Left lung (tissue), 10 donors: ENCODE results near the gene RASA4B. TPM values are rescaled to one million over a fixed set of nuclear protein-coding genes. Genes with fewer than 3 reads are reported as not detected.

ENCODE experiments used
- ATAC-seq: fragments of 200-7000 bp; cut with Tn5 transposase; one replicate; pipeline ENCODE4 v1.9.1; 2020; ENCODE audit warnings: moderate library complexity
- DNase-seq, 4 donors: peaks; one replicate each; pipeline ENCODE4 v3.0.0-alpha.2; 2013 to 2020
- H3K27ac ChIP-seq, 2 donors: fragments of 200-600 bp; sonication (generic) in 1 of 2; one replicate each; pipeline versions ENCODE4 v1.5.0 to v1.8.0; 2020 to 2021
- H3K27me3 ChIP-seq, 2 donors: fragments of 200-600 bp; sonication (generic) in 1 of 2; one replicate each; pipeline versions ENCODE4 v1.5.0 to v1.8.0; 2020 to 2021
- H3K36me3 ChIP-seq, 2 donors: fragments of 200-600 bp; sonication (generic) in 1 of 2; one replicate each; pipeline versions ENCODE4 v1.5.0 to v1.8.0; 2020 to 2021
- H3K4me1 ChIP-seq, 2 donors: fragments of 200-600 bp; one replicate each; pipeline ENCODE4 v1.8.0; 2021
- H3K4me3 ChIP-seq, 2 donors: fragments of 200-600 bp; sonication (generic) in 1 of 2; one replicate each; pipeline versions ENCODE4 v1.5.0 to v1.8.0; 2020 to 2021; ENCODE audit warnings: mild to moderate bottlenecking in 1 of 2
- H3K9me3 ChIP-seq, 2 donors: fragments of 200-600 bp; sonication (generic) in 1 of 2; one replicate each; pipeline versions ENCODE4 v1.5.0 to v1.8.0; 2020 to 2021
- intact Hi-C, 2 donors: fragments of 100-400 bp; cut with DNase I; formaldehyde crosslinking; loops; one replicate each; pipeline versions ENCODE4 v1.11.2 to v1.14.2; 2022
- polyA plus RNA-seq, 6 donors: library from polyadenylated mRNA; unstranded; fragments of 120-200 nt; gene quantifications; one replicate each; pipeline ENCODE4 v1.2.1, GENCODE V29; 2013; ENCODE audit not compliant: insufficient read length in 6 of 6
- total RNA-seq, 2 donors: library from RNA; stranded (reverse); fragmentation: NEBNext Ultra II Directional; extraction: Animal tissue kit (Norgen Biotek cat#: 25700); gene quantifications; one replicate each; pipeline ENCODE4 v1.2.1, GENCODE V29; 2021
- TF ChIP-seq, protein P1 (sequence below), 2 donors: fragments of 200-600 bp; sonication (generic) in 1 of 2; IDR thresholded peaks; one replicate each; pipeline versions ENCODE4 v1.5.0 to v1.8.0; 2021; ENCODE audit warnings: antibody characterized with exemption in 2 of 2
- donor health status: DM: no; HTN: yes; CAD: no.
- donor health status: DM: no; HTN: no; CAD: no.

RASA4B gene
- total and polyA plus RNA-seq, 8 donors: 3.0 to 18.5 (median 6.1) TPM

DNA sequence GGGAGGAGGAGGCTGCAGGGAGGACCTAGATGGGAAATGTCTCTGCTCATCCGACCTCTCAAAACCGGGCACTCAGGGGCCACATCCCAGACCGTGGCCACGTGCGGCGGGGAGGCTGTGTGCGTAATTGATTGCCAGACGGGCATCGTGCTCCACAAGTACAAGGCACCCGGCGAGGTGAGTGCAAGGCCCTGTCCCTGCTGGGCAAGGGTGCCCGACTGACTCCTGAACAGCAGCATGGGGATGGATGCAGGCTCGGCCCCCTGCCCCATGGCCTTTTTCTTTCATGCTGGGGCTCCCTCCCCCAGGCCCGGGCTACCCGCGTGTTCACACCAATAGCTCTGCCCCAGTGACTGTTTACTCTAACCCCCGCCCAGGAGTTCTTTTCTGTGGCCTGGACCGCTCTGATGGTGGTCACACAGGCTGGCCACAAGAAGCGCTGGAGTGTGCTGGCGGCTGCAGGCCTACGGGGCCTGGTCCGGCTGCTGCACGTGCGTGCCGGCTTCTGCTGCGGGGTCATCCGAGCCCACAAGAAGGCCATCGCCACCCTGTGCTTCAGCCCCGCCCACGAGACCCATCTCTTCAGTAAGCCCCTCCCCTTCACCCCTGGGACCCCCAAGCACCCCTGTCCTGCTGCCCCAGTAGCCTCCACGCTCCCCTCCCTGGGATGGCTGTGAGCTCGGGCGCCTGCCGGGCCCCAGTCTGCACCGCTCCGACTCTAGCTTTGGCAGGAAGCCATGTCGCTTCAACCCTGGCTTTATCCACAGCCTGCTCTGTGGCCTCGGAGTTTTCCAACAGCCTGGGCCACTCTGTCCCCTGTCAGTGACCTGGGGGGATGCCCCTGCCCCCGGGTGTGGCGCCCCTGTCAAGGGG is 48.9 kb downstream of the RASA4B start:
- no peak for ATAC-seq
- TF ChIP-seq, protein P1, sequence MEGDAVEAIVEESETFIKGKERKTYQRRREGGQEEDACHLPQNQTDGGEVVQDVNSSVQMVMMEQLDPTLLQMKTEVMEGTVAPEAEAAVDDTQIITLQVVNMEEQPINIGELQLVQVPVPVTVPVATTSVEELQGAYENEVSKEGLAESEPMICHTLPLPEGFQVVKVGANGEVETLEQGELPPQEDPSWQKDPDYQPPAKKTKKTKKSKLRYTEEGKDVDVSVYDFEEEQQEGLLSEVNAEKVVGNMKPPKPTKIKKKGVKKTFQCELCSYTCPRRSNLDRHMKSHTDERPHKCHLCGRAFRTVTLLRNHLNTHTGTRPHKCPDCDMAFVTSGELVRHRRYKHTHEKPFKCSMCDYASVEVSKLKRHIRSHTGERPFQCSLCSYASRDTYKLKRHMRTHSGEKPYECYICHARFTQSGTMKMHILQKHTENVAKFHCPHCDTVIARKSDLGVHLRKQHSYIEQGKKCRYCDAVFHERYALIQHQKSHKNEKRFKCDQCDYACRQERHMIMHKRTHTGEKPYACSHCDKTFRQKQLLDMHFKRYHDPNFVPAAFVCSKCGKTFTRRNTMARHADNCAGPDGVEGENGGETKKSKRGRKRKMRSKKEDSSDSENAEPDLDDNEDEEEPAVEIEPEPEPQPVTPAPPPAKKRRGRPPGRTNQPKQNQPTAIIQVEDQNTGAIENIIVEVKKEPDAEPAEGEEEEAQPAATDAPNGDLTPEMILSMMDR (IDR thresholded peaks at IDR 0.05): no peak
- Histone ChIP-seq H3K27me3 (no peaks in the 10 kb centered on the region), H3K4me3 (no peak overlapping the region), H3K4me1 (peaks cover 11 to 23% of the 10 kb centered on the region in 2 donors), H3K9me3 (no peaks in the 10 kb centered on the region), H3K27ac (no peak overlapping the region), H3K36me3 (peaks cover 0 to 61% of the 10 kb centered on the region in 2 donors)
- intact Hi-C loops: no loop called here
- DNase-seq: peak in 1 of 4 donors; percentile 77

DNA sequence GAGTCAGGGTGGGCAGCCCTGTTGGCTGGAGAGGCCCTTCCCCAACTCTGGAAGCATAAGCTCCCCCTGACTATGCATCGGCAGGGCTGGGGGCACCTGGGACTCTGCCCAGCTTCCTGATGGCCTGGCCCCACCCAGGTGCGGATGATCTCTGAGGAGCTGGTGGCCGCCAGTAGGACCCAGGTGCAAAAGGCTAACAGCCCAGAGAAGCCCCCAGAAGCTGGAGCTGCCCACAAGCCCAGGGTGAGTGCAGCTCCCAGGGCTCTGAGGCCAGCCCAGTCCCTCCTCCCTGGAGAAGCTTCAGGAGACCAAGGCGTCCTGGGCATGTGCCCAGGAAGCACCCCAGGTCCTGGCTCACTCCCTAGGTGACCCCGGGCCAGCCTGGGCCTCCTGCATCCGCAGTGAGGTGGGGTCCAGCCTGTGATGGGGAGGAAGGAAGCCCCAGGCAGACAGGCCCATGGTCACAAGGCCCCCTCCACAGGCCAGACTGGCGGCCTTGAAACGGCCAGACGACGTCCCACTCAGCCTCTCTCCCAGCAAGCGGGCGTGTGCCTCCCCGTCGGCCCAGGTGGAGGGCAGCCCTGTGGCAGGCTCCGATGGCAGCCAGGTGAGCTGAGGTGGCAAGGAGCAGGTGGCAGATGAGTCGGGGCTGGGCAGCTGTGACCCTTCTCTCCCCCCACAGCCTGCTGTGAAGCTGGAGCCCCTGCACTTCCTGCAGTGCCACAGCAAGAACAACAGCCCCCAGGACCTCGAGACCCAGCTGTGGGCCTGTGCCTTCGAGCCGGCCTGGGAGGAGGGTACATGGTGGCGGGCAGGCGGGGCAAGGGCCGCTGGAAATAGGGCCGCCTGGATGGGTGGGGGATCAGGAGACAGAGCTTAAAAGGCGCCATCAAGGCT is 49.7 kb downstream of the RASA4B start:
- TF ChIP-seq, protein P1 (IDR thresholded peaks at IDR 0.05): no peak
- Histone ChIP-seq H3K4me1 (peaks cover 12 to 28% of the 10 kb centered on the region in 2 donors), H3K9me3 (no peaks in the 10 kb centered on the region), H3K4me3 (no peak overlapping the region), H3K36me3 (peaks cover 0 to 52% of the 10 kb centered on the region in 2 donors), H3K27me3 (no peaks in the 10 kb centered on the region), H3K27ac (no peak overlapping the region)
- intact Hi-C loops: no loop called here
- ATAC-seq: no peak
- DNase-seq: peak in 1 of 4 donors; percentile 78

DNA sequence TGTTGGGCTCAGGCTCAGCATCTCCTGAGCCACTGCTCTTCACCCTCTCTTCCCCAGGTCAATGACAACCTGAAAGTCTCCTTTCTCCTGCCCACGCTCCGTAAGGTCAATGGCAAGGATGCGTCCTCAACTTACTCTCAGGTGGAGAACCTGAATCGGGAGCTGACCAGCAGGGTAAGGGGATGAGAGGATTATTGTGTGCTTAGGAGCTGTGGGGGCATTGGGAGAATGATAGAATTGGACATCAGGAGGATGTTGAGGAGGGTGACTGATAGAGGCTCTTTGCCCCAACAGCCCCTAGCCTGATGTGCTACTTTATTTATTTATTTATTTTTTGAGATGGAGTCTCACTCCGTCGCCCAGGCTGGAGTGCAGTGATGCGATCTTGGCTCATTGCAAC is 51.5 kb downstream of the RASA4B start:
- peak overlapping the region in 1 of 2 donors; percentile 76 for H3K4me3 ChIP-seq
- DNase-seq (no peak), ATAC-seq (no peak)
- H3K27me3 ChIP-seq: no peaks in the 10 kb centered on the region
- peaks cover 0 to 35% of the 10 kb centered on the region in 2 donors for H3K36me3 ChIP-seq
- intact Hi-C loops: no loop called here
- peaks cover 12 to 28% of the 10 kb centered on the region in 2 donors for H3K4me1 ChIP-seq
- no peaks in the 10 kb centered on the region for H3K9me3 ChIP-seq
- TF ChIP-seq, protein P1 (IDR thresholded peaks at IDR 0.05): no peak
- H3K27ac ChIP-seq: no peak overlapping the region

DNA sequence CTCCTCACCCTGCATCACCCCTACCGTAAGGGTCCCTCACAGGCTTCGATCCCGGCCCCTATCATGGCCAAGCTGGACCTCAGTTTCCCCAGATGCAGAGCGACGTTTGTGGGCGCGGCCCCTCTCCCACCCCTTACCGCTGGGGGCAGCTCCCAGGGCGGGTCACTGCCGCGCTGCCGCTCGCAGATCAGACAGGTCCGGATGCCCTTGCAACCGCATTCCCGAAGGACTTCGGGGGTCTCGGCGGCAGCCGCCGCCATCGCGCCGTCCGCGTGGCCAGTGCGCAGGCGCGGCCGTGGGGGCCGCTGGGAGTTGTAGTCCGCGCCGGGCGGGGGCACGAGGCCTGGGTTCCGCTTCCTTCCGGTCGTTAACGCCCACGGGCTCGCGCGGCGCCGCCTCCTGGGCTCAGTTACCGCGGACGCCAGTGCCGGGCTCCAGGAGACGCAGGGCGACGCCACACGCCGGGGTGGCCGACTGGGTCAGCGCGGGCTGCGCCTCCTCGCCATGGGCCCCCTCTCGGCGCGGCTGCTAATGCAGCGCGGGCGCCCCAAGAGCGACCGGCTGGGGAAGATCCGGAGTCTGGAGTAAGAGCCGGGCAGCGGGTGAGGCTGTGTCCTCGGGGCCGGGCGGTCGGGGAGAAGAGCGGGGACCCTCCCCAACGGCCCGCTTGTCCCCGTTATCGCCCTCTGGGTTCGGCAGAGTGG is 52.8 kb downstream of the RASA4B start, which contains the start of the genes ALKBH4 and LRWD1:
ALKBH4 (minus strand) TSS at position 287 of the 704 bp plus-strand sequence; CDS start at position 260, 27 bp downstream.
LRWD1 (plus strand) TSS at position 408 of the 704 bp plus-strand sequence; CDS start at position 505, 97 bp downstream.
- Histone ChIP-seq H3K9me3 (no peaks in the 10 kb centered on the region), H3K4me3 (peak within 1 kb of the TSS; percentile 76 to 96), H3K4me1 (peaks cover 12 to 28% of the 10 kb centered on the region in 2 donors), H3K36me3 (peaks cover 0 to 24% of the 10 kb centered on the region in 2 donors), H3K27me3 (no peaks in the 10 kb centered on the region), H3K27ac (peak within 1 kb of the TSS in 1 of 2 donors; percentile 82)
- DNase-seq (peak; percentile 91 to 99 (median 95)), ATAC-seq (peak; percentile 98)
- intact Hi-C loops: no loop called here
- TF ChIP-seq, protein P1 (IDR thresholded peaks at IDR 0.05): peak in 1 of 2 donors; percentile 27
